ENCODE data around the gene ERC2.

DNA sequence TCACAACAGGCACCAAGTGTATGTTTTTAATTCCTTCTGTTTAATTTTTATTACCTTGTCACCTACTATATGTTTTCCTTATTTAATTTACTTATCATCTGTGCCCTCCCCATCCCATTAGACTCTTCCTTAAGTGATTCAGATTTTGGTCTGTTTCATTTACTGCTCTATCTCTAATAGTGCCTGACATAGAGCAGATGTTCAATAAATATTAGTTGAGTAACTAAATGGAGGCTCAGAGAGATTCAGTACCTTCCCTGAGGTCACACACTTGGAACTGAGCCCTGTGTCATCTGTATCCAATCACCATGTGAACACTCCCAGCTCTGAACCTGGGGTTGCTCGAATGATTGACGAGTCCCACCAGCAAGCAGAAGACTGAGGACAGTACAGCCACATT lies 663.1 kb downstream of the ERC2 start:
- TF ChIP-seq, protein P1, sequence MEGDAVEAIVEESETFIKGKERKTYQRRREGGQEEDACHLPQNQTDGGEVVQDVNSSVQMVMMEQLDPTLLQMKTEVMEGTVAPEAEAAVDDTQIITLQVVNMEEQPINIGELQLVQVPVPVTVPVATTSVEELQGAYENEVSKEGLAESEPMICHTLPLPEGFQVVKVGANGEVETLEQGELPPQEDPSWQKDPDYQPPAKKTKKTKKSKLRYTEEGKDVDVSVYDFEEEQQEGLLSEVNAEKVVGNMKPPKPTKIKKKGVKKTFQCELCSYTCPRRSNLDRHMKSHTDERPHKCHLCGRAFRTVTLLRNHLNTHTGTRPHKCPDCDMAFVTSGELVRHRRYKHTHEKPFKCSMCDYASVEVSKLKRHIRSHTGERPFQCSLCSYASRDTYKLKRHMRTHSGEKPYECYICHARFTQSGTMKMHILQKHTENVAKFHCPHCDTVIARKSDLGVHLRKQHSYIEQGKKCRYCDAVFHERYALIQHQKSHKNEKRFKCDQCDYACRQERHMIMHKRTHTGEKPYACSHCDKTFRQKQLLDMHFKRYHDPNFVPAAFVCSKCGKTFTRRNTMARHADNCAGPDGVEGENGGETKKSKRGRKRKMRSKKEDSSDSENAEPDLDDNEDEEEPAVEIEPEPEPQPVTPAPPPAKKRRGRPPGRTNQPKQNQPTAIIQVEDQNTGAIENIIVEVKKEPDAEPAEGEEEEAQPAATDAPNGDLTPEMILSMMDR (conservative IDR thresholded peaks at IDR 0.05; ENCODE audit: low read depth, low read length) = no peak
- TF ChIP-seq EZH2 (IDR thresholded peaks at IDR 0.05; ENCODE audit: low read length, unreplicated experiment) = no peak

Measured in PC-3 (cell line).